ENCODE results near the gene TRIM72. TPM values are rescaled to one million over a fixed set of nuclear protein-coding genes. Genes with fewer than 3 reads are reported as not detected.

TRIM72 gene
- total and polyA plus RNA-seq, 11 donors = 0.32 to 3.4 (median 1.4) TPM

DNA sequence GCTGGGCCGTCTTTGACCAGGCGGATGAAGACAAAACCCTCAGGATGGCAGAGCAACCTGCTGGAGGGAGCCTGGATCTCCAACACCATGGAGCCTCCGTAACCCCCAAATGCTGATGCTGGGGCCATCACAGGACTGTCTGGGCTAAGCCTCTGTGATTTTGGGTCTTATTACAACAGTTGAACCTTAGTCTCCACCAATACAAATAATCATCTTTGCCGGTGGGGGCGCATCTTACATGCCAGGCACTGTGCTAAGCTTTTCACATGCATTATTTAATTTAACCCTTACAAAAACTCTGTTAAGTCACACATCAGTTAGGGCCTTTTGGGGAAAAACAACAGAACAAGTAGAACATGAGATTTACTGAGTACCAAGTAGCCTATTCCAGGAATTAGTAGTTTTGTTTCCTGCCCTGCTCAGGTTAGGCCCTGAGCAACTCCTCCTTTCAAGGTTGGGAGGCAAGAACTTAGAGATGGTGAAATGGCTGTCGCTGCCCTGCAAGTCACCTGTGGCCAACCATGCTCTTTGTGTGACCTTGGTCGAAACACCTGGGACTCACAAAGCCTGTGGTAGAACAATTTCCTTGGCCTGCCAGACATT is 37.0 kb downstream of the TRIM72 start:
- Histone ChIP-seq H3K4me1 (peaks cover 0 to 27% (median 0%) of the 10 kb centered on the region in 12 donors), H3K4me3 (no peak overlapping the region), H3K27ac (no peak overlapping the region), H3K9me3 (no peaks in the 10 kb centered on the region), H3K27me3 (peaks cover 0 to 24% (median 7%) of the 10 kb centered on the region in 9 donors), H3K36me3 (no peaks in the 10 kb centered on the region)
- no peak for TF ChIP-seq POLR2A (IDR thresholded peaks at IDR 0.05)
- TF ChIP-seq, protein P1, sequence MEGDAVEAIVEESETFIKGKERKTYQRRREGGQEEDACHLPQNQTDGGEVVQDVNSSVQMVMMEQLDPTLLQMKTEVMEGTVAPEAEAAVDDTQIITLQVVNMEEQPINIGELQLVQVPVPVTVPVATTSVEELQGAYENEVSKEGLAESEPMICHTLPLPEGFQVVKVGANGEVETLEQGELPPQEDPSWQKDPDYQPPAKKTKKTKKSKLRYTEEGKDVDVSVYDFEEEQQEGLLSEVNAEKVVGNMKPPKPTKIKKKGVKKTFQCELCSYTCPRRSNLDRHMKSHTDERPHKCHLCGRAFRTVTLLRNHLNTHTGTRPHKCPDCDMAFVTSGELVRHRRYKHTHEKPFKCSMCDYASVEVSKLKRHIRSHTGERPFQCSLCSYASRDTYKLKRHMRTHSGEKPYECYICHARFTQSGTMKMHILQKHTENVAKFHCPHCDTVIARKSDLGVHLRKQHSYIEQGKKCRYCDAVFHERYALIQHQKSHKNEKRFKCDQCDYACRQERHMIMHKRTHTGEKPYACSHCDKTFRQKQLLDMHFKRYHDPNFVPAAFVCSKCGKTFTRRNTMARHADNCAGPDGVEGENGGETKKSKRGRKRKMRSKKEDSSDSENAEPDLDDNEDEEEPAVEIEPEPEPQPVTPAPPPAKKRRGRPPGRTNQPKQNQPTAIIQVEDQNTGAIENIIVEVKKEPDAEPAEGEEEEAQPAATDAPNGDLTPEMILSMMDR (IDR thresholded peaks at IDR 0.05) = no peak
- DNase-seq = no peak
- WGBS, 4 donors = 86 to 89% (median 88%) methylated on average over 6 to 7 of the region's 7 CpGs
- intact Hi-C loops (cut with DNase I) = loop anchor here in 1 of 10 donors (10.0 kb wide), 1 partner anchor 84 kb away; no protein-coding TSS in a partner anchor
- ATAC-seq = no peak

DNA sequence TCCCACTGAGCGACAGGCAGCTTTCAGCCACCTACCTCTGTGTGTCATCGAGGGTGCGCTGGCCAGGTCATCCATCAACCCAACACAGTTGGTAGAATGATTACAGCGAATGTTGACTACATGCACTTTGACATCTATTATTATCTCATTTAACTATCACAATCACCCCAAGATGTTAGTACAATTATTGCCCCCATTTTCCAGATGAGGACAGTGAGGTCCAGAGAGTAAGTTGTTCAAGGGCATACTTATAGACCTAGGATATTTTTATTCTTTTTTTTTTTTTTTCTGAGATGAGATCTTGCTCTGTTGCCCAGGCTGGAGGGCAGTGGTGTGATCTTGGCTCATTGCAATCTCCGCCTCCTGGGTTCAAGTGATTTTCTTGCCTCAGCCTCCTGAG is 37.5 kb downstream of the TRIM72 start:
- no peak for ATAC-seq
- Histone ChIP-seq H3K4me3 (no peak overlapping the region), H3K9me3 (no peaks in the 10 kb centered on the region), H3K27me3 (peaks cover 0 to 23% (median 7%) of the 10 kb centered on the region in 9 donors), H3K27ac (no peak overlapping the region), H3K4me1 (peaks cover 0 to 27% (median 0%) of the 10 kb centered on the region in 12 donors), H3K36me3 (no peaks in the 10 kb centered on the region)
- TF ChIP-seq POLR2A (IDR thresholded peaks at IDR 0.05) = no peak
- TF ChIP-seq, protein P1 (IDR thresholded peaks at IDR 0.05) = no peak
- WGBS, 4 donors = 95 to 98% (median 96%) methylated on average over 5 of the region's 5 CpGs
- intact Hi-C loops (cut with DNase I) = loop anchor here in 1 of 10 donors (10.0 kb wide), 1 partner anchor 83 kb away; no protein-coding TSS in a partner anchor
- DNase-seq = no peak

DNA sequence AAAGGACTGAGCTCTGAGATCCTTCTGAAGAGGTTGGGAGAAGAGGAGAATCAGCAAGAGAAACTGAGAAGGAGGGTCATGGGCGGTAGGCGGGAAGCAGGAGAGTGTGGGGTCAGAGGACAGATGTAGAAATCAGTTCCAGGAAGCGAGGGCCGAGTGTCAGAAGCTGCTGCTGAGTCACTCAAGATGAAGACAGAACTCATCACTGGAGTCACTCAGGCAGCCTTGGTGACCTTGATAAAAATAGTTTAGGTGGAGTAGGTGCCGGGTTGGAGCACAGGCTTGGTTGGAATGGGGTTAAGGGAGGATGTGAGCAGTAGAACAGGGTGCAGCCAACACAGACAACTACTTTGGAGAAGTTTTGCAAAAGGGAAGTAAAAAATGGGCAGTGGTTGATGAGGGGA is 39.7 kb downstream of the TRIM72 start:
- H3K27me3 ChIP-seq = peaks cover 0 to 19% (median 0%) of the 10 kb centered on the region in 9 donors
- 24 to 33% (median 30%) methylated on average over 5 of the region's 5 CpGs for WGBS, 4 donors
- peak in 3 of 4 donors; percentile 48 to 85 (median 80) for ATAC-seq

DNA sequence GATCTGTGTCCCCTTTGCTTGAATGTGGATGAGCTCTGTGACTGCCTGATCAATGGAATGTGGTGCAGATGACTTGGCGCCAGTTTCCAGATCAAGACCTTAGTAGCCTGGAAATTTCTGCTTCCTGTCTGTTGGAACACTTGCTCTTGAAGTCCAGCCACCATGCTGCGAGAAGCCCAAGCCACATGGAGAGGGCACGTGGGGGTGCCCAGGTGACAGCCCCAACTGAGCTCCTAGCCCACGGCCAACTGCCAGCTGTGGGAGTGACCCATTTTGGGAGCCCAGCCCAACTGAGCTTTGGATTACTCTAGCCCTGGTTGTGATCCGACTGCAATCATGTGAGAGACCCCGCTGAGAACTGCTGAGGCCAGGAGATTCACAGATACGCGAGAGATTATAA is 42.5 kb downstream of the TRIM72 start:
- Histone ChIP-seq H3K4me3 (no peak overlapping the region), H3K27me3 (peaks cover 0 to 12% (median 0%) of the 10 kb centered on the region in 9 donors), H3K4me1 (peaks cover 0 to 43% (median 0%) of the 10 kb centered on the region in 12 donors), H3K36me3 (no peaks in the 10 kb centered on the region), H3K9me3 (no peaks in the 10 kb centered on the region), H3K27ac (no peak overlapping the region)
- TF ChIP-seq, protein P1 (IDR thresholded peaks at IDR 0.05) = no peak
- no peak for TF ChIP-seq POLR2A (IDR thresholded peaks at IDR 0.05)
- ATAC-seq (no peak), DNase-seq (no peak)
- WGBS, 4 donors = 76 to 80% (median 78%) methylated on average over 8 of the region's 8 CpGs
- intact Hi-C loops (cut with DNase I) = loop anchor here in 1 of 10 donors (10.0 kb wide), 1 partner anchor 78 kb away; no protein-coding TSS in a partner anchor

More for the DNA sequence above, 39.7 kb downstream of the TRIM72 start:
- peaks cover 0 to 27% (median 0%) of the 10 kb centered on the region in 12 donors for H3K4me1 ChIP-seq
- H3K36me3 ChIP-seq = no peaks in the 10 kb centered on the region
- intact Hi-C loops (cut with DNase I) = loop anchor here in 1 of 10 donors (10.0 kb wide), 1 partner anchor 81 kb away; no protein-coding TSS in a partner anchor
- peak overlapping the region in 2 of 12 donors; percentile 3 to 86 for H3K27ac ChIP-seq
- DNase-seq = peak in 4 of 5 donors; percentile 12 to 40 (median 32)
- H3K9me3 ChIP-seq = no peaks in the 10 kb centered on the region
- TF ChIP-seq POLR2A (IDR thresholded peaks at IDR 0.05) = no peak
- TF ChIP-seq, protein P1 (IDR thresholded peaks at IDR 0.05) = no peak
- H3K4me3 ChIP-seq = no peak overlapping the region
